Stimulated activated CD8-positive, alpha-beta memory T cell treated with anti-CD3 and anti-CD28 coated beads, Interleukin-4, amount 100 ng/mL, for 48 hours (primary cell): ENCODE results near the gene FLNC.

ENCODE experiments used
- DNase-seq: peaks from one replicate; pipeline ENCODE4 v3.0.0-alpha.2; 2020

Gene FLNC

DNA sequence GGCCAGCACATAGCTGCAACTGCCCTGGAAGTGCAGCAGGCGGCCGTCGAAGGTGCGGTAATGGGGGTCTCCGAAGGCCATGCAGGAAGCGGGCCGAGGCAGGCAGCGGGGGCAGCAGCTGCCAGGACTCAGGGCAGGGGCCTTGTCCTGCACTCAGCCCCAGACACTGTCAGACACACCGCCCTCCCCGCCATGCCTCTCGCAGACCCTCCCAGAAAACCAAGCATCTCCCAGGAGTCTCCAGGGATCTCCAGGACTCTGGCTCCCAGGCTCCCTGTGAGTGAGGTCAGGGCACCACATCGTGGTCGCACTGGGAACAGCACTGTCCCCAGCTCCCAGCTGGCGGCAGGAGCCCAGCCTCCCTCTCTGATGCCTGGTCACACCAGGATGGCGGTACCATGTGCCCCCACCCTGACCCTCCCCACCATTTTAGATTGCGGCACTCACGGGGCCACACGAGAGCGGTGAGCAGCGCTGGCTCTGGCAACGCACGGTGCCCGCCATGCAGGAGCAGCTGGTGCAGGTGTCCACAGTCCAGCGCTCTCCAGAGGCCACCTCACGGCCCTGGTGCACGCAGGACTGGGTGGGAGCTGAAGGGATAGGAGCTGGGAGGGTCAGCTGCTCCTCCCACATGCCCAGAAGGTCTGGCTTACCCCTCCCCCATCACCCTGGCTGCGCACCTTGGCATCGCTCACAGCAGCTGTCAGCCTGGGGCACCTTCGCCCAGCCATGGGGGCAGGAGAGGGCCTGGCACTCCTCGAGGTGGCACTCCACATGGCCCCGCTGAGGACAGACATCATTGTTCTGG is 49.9 kb downstream of the FLNC start:
- DNase-seq: peak; percentile 50

DNA sequence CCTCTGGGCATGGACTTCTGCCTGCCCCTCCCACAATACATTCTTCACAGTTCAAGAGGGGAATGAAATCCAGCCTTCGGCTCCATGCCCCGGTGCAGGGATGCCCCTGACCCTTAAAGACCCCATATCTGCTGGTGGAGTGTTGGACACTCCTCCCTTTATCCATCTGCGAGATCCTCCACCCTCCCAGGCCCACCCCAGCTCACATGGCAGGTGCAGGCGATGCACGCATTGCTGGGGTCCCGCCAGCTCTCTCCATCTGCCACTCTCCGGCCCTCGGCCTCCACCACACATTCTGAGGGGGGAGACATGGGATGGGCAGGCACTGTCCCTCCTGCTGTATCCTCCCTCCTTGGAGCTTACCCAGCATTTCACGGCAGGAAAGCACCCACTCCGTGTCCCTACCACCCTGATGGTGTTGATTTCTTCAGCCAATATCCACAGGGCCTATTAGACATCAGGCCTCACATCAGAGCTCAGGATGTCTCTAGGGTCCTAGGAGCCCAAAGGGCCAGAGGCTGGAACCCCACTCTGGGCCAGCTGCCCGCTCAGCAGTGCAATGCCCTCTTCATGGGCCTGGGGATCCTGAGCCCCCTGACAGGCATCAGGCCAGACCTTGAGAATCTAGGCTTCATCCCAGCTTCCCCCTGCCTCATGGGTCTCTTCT is 50.7 kb downstream of the FLNC start:
- DNase-seq: no peak

DNA sequence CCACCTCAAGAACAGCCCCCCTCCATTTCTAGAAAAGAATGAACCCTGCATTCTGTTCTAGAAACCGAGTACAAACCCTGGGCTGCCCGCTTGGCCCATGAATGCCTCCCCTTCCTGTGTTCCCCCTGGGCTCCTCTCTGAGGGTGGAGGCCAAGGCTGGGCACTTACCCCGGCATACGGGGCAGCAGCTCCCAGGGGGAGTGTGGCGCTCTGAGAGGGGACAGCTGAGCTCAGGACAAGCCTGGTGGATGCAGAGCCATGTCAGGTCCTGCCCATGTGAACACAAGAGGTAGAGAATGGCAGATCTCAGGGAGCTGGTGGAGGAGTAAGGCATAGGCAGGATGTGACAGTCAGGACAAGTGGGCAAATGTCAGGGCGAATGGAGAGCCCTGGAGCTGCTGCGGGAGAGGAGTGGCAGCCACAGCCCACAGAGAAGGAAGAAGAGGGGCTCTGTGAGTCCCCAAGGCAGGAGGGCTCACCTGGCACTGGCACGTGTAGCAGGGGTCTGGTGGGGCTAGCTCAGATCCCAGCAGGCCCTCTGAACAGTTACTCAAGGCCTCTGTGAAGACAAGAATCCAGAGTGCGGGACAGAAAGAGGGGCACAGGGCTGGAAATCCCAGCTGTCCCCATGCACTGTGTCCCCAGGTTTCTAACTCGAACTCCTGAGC is 51.4 kb downstream of the FLNC start:
- no peak for DNase-seq

DNA sequence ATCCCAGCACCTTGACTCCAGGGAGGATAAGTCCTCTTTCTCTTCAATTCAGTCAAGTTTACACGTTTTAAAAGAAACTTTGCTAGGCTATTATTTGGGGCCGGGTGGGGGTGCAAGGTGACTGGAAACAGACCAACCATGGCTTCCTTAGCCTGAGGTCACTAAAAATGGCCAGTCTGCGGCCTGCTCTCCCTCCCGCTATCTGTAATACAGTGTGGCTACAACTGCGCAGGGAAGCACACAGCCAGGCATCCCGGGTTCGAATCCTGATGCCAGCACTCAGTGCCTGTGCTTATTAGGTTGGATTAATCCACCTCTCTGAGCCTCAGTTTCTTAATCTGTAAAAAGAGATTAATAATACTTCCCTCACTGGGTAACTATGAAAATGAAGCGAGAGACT is 51.9 kb downstream of the FLNC start:
- DNase-seq: no peak

DNA sequence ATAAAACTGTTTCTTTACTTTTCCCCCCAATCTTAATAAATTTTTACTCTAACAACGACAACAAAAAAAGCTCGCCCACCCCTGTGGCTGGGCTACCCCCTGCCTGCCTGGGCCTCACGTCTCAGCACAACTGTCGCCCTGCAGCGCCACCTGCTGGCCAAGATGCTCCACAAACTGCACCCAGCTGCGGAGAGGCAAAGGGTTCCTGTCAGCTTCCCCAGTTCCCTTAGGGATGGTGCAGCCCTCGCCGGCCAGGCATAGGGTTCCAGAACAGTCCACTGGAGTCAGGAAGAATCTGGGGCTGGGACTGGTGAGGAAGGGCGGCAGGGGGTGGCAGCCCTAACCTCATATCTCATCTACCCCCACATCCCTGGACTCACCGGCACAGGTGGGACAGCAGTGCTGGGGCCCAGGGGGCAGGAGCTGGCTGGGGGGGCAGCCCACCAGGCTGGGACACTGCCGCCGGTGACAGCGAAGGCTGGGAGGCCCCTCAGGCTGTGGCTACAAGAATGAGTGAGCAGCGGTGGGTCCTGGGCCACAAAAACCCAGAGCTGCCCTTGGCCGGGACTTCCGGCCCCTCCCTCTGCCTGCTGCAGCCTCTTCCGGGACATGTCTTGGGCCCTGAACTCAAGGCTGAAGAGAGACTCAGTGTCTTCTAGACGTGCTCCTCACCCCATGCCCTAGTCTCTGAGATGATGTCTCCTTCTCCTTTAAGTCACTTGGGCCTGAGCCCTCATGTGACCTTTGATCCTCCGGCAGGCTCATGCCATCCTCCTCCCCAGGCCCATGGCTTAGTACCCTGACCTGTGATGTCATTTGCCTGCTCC is 53.6 kb downstream of the FLNC start:
- DNase-seq: peak; percentile 95

DNA sequence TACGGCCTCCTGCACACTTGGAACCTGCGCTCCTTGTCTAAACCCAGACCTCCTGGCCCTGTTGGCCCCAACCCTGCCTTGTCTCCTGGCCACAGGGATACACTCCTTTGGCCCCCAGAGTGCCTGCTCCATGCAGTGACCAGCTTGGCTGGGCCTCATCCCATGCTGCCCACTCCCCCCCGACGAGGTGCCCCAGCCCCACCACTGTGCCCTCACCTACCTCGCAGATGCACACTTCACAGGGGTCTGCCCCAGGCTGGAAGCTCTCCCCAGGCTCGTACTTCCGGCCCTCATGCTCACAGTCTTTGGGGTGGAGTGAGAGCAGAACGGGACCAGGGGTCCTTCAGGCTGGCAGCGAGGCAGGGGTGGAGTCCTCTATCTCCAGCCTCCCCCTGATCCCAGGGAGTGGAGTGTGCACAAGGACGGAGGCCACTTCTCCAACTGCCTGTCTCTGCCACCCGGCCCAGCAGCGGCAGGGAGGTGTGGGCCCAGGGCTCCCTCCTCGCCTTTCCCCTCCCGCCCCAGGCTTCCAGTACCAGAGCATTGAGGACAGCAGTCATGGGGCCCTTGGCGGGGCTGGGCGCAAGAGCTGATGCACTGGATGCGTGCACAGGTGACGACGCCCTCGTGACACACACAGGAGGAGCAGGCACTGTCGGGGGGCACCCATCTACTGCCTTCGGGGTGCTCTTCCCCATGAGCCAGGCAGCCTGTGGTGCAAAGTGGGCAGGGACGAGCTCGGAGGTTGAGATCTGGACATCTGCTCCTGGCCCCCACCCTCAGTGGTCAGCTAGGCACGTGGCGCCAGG is 54.6 kb downstream of the FLNC start:
- DNase-seq: no peak

DNA sequence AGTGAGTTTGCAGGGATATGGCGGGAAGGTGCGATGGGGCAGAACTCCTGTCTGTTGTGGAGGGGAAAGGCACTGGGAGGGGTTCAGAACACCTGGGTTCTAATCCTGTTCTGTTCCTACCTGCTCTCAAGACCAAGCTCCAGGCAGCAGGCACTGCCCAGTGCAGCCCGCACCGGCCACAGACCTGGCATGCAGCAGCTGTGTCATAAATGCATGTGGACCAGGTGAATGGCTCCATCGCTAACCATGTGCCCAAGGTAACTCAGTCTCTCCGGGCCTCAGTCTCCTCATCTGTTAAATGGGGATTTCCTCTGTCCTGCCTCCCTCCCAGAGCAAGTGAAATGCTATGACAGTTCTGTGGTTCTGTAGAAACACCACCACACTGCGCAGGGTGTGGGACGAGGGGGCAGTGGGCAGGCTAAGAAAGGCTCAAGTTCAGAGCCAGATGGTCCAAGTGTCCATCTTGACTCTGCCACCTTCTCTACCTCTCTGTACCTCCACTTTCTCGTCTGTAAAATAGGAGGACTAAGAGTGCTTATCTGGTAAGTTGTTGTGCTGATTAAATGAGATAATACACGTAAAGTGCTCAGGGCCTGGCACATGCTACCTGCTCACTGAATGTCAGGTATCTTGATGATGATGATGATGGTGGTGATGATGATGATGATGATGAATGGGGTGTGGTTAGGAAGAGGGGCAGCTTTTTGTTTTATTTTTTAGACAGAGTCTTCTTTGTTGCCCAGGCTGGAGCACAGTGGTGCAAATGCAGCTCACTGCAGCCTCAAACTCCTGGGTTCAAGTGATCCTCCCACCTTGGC is 55.4 kb downstream of the FLNC start:
- no peak for DNase-seq

DNA sequence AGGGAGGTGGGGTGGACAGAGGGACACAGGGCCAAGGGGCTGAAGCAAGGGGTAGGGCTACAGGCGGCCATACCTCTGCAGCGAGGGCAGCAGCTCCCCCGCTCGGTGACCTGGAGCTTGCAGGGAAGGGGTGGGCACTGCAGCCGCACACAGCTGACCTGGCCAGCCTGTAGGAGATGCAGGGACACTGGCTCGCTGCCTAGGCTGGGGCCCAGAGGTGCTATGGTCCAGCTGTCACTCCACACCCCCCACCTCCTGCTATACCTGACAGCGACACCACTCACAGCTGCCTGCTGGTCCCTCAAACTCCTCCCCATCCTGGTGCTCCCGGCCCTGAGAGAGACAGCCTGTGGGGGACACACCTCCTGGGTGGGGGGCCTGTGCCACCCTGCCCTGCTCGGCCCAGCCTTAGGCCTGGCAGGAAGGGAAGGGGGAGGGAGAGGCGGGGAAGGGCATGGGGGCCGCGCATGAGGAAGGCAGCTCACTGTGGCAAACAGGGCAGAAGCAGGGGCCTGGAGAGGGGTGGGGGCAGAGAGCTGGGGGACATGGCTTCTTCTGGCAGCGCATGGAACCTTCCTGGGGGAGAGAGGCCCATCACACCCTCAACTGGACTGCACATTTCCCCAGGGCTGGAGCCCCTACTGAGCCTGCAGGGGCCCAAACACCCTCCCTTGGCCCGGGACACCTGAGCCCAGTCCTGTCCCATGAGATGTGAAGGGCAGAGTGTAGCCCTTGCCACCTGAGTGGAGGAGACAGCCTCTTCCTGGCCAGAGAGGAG is 56.4 kb downstream of the FLNC start:
- DNase-seq: no peak

DNA sequence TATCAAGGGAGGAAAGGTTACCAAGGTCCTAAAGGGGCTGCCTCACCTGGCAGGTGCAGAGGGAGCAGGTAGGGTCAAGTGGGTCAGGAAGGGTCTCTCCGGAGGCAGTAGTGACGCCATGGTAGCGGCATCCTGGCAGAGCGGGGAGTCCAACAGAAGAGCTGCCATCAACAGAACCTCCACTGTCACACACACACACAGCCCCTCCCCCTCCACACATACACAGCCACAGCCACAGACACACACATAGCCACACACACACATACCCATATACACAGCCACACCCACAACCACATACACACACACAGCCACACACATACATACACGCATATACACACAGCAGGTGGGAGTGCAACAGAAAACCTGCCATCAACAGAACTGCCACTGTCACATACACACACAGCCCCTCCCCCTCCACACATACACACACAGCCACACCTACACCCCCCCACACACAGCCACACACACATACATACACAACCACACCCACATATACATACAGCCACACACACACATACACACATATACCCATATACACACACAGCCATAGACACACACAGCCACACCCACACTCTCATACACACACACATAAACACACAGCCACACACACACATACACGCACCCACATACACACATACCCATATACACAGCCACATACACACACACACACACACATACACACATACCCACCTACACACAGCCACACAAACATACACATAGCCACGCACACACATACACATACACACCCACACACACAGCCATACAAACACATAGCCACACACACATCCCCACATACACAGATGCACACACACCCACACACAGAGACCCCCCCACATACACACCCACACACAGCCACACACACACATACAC is 57.2 kb downstream of the FLNC start:
- no peak for DNase-seq

DNA sequence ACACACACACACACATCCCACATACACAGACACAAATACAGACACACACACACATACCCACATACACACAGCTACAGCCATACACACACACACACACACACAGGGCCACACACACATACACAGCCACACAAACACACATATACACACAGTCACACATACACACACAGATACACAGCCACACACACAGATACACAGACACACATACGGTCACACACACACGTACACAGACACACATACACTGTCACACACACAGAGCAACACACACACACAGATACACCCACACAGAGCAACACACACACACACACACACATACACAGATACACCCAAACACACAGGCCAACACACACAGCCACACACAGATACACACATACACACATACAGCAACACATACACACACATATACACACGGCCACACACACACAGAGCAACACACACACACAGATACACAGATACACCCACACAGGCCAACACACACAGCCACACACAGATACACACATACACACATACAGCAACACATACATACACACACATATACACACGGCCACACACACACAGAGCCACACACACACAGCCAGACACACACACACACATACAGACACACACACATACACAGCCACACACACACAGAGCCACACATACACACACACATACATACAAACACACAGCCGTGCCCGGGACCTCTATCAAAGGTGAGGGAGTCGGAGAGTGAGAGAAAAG is 58.0 kb downstream of the FLNC start:
- no peak for DNase-seq

DNA sequence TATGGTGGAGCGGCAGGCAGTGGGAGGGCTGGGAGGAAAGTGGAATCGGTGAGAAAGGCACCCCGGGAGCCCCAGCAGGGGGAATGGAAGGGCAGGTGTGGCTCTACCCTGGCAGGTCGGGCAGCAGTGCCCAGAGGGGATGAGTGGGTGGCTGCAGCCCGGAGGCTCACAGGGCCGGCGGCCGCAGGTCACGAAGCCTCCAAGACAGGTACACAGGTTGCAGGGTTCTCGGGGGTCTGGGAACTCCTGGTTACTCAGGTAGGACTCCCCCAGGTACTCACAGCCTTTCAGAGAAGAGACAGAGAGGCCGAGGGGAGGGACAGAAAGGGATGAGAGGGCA is 58.5 kb downstream of the FLNC start:
- no peak for DNase-seq

DNA sequence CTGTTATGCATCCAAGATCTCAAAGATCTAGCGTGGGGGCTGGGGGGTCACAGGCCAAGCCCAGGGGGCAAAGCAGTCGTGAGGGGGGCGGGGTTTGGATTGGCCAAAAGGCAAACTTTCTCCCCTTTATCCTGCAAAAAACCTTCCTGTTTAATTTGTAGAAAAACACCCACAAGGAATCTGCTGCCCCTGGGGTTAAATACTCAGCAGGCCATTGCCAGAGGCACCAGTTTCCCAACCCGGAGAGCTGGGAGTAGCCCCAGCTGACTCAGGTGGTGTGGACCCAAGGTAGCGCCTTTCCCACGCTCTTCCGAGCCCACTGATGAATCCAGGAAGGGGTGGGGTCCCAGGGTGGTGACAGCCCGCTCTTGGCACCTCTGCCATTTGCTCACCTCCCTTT is 58.9 kb downstream of the FLNC start:
- DNase-seq: no peak

DNA sequence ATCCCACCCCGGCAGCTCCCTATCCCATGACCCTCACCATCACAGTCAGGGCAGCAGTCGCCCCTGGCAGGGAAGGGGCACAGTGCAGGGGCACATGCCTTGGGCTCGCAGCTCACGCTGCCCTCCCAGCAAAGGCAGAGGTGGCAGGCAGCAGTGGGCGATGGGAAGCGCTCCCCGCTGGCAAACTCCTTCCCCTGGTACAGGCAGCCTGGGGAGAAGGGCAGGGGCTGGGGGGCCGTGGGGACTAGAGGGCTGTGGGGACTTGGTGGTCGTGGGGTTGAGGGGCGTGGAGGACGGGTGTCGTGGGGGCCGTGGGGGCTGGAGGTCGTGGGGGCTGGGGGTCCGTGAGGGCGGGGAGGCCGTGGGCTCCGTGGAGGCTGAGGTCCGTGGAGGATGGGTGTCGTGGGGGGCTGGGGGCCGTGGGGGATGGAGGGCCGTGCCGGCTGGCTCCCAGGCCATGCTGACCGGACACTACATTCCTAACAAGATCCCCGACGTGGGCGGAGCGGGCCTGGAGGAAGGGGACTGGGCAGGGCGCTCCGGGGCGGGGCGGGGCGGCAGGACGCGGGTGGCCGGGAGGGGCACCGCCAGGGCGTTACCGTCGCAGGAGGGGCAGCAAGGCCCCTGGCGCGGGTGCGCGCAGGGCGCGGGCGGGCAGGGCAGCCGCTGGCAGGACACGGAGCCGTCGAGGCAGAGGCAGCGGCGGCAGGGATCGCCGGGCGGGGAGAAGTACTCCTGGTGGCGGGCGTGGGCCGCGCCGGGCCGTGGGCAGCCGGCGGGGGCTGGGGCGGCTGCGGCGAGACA is 60.3 kb downstream of the FLNC start:
- no peak for DNase-seq

DNA sequence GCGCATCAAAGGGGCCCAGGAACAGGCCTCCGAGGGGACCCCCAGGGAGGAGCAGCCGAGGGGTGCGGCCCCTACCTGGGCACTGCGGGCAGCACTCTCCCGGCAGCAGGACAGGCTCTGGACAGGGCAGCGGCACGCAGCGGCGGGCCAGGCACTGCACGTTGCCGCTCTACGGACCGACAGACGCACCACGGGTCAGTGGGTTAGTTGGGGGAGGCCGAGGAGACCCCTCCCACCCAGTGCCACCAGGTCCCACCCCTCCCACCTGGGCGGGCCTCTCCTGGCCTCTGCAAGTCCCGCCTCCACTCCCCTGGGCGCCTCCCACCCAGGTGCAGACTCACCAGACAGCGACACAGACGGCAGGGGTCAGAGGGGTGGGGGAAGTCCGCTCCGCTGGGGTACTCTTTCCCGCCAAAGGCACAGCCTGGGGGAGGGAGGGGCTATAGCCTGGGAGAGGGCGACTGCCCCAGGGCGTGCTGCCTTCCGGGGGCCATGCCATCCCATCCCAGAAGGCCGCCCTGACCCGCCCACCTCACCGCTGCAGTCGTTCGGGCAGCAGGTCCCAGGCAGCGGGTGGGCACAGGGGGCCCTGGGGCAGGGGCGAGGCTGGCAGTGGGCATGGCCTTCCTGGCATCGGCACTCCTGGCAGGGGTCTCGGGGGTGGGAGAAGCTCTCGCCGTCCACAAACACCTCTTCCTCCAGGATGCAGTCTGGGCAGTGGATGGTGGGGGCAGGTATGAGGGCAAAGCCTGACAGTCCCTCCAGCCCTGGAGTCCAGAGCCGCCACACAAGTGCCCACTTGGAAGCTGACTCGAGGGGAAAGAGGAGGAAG is 61.1 kb downstream of the FLNC start:
- DNase-seq: no peak

DNA sequence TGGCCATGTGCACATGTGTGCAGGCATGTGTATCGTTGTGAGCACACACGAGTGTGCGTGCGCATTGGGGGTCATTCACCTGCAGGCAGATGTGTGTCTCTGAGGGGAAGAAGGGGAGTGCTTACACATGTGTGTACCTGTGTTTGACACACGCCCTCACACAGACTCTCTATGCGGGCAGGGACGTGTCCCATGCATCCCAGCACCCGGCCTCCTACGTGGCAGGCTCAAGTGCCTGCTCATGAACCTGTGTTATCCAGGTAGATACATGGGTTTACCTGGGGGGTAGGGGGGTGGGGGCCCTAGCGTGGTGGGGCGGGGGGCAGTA is 61.7 kb downstream of the FLNC start:
- no peak for DNase-seq

DNA sequence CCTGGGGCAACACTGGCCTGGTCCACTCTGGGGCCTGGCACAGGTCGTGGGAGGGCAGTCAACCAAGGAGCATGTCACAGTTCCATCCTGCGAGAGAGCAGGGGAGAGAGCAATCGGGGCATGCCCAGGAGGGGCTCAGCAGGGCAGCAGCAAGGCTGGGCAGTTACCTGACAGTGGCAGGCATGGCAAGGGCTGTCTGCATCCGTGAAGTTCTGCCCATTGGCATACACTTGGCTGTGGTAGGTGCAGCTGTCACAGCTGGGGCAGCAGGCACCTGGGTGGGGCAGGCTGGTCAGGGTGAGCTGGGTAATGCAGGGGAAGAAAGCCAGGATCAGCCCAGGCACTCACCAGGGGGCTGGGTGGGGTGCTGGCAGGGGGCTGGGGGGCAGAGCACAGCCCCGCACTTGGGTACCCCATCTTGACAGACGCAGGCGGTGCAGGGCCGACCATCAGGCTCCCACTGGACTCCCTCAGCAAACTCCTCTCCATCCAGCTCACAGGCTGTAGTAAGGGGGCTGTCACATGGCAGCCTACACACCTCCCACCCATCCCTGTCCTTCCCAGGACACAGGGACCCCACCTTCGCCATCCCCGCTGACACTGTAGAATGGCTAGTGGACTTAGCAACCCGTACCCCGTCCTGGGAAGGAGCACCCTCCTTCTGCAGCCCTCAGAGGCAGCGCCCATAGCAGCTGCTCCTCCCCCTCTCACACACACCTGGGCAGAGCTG is 62.5 kb downstream of the FLNC start:
- DNase-seq: no peak
